Neural cell (in vitro differentiated cells): ENCODE data around the gene TWNK.

ENCODE experiments used
- CTCF ChIP-seq: fragments of 450-650 bp; IDR thresholded peaks from 2 replicates; pipeline ENCODE4 v1.5.1; 2014; ENCODE audit warnings: antibody characterized with exemption, mild to moderate bottlenecking, moderate library complexity; ENCODE audit not compliant: poor library complexity, severe bottlenecking
- EP300 ChIP-seq: fragments of 450-650 bp; conservative IDR thresholded peaks from 2 replicates; pipeline ENCODE4 v1.6.1; 2014; ENCODE audit warnings: antibody characterized with exemption, mild to moderate bottlenecking, moderate library complexity; ENCODE audit not compliant: poor library complexity, severe bottlenecking
- EZH2 ChIP-seq: fragments of 200-600, 300-800 bp; shearing (Covaris generic), sonication (generic); IDR thresholded peaks from 2 replicates; pipeline ENCODE4 v1.6.1; 2014; ENCODE audit warnings: antibody characterized with exemption, low read length, borderline replicate concordance, mild to moderate bottlenecking; ENCODE audit not compliant: insufficient read depth, poor library complexity, severe bottlenecking
- MXI1 ChIP-seq: fragments of 450-650 bp; conservative IDR thresholded peaks from 2 replicates; pipeline ENCODE4 v1.6.1; 2014; ENCODE audit warnings: antibody characterized with exemption, mild to moderate bottlenecking; ENCODE audit not compliant: poor library complexity, severe bottlenecking
- POLR2AphosphoS5 ChIP-seq: IDR thresholded peaks from 2 replicates; pipeline ENCODE4 v1.6.1; 2012
- RAD21 ChIP-seq: fragments of 450-650 bp; conservative IDR thresholded peaks from 2 replicates; pipeline ENCODE4 v1.6.1; 2014; ENCODE audit warnings: antibody characterized with exemption, mild to moderate bottlenecking, moderate library complexity
- REST ChIP-seq: IDR thresholded peaks from 2 replicates; pipeline ENCODE4 v1.6.1; 2012; ENCODE audit warnings: borderline replicate concordance
- SMC3 ChIP-seq: fragments of 450-650 bp; conservative IDR thresholded peaks from 2 replicates; pipeline ENCODE4 v1.6.1; 2014; ENCODE audit warnings: antibody characterized with exemption, mild to moderate bottlenecking, moderate library complexity; ENCODE audit not compliant: poor library complexity
- TAF1 ChIP-seq: IDR thresholded peaks from 2 replicates; pipeline ENCODE4 v1.6.1; 2012; ENCODE audit warnings: low read depth

- TF ChIP-seq REST (no peak), CTCF (no peak), EZH2 (no peak), SMC3 (no peak), MXI1 (no peak), EP300 (no peak), POLR2AphosphoS5 (no peak), TAF1 (no peak), RAD21 (no peak)
Measured at GRCh38 chr10:101040851-101041250, 53.5 kb downstream of the TWNK start.
